Measurements from ENCODE around the gene MYH9. TPM values are rescaled to one million over a fixed set of nuclear protein-coding genes. Genes with fewer than 3 reads are reported as not detected.
A peak's percentile ranks its signal among the peaks of the same experiment; 100 is the strongest.

Gene MYH9
- total and polyA plus RNA-seq, 10 donors: 59.8 to 1,376 (median 711) TPM

DNA sequence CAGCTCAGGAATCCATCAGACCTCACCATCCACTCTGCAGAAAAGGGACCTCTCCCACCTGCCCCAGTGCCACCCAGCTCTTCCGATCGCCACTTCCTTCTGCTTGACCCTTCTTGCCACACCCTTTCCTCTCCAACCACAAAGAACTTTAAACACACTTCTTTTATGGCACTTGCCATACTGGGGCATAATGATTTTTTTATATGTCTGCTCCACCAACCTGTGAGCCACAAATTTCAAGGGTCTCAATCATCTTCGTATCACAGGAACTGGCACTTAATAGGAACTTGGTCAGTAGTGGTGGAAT, 11.7 kb upstream of the MYH9 start:
- H3K4me3 ChIP-seq: peak overlapping the region in 1 of 8 donors; percentile 6
- H3K36me3 ChIP-seq: no peaks in the 10 kb centered on the region
- H3K27me3 ChIP-seq (replicated peaks in 1 of 7): no peaks in the 10 kb centered on the region
- intact Hi-C loops (cut with DNase I; ENCODE audit: low total_unique reads): no loop called here
- H3K27ac ChIP-seq: peak overlapping the region in 7 of 8 donors; percentile 26 to 79 (median 51)
- H3K4me1 ChIP-seq: peaks cover 4 to 96% (median 29%) of the 10 kb centered on the region in 6 donors
- no peaks in the 10 kb centered on the region for H3K9me3 ChIP-seq
- 11 to 28% (median 20%) methylated on average over 3 of the region's 3 CpGs for WGBS, 5 donors
- TF ChIP-seq, protein P1, sequence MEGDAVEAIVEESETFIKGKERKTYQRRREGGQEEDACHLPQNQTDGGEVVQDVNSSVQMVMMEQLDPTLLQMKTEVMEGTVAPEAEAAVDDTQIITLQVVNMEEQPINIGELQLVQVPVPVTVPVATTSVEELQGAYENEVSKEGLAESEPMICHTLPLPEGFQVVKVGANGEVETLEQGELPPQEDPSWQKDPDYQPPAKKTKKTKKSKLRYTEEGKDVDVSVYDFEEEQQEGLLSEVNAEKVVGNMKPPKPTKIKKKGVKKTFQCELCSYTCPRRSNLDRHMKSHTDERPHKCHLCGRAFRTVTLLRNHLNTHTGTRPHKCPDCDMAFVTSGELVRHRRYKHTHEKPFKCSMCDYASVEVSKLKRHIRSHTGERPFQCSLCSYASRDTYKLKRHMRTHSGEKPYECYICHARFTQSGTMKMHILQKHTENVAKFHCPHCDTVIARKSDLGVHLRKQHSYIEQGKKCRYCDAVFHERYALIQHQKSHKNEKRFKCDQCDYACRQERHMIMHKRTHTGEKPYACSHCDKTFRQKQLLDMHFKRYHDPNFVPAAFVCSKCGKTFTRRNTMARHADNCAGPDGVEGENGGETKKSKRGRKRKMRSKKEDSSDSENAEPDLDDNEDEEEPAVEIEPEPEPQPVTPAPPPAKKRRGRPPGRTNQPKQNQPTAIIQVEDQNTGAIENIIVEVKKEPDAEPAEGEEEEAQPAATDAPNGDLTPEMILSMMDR (IDR thresholded peaks at IDR 0.05 in 8 of 11, conservative IDR thresholded peaks at IDR 0.05 in 3 of 11): no peak
- TF ChIP-seq POLR2AphosphoS5 (IDR thresholded peaks at IDR 0.05): peak in 1 of 3 donors; percentile 45
- no peak for DNase-seq

DNA sequence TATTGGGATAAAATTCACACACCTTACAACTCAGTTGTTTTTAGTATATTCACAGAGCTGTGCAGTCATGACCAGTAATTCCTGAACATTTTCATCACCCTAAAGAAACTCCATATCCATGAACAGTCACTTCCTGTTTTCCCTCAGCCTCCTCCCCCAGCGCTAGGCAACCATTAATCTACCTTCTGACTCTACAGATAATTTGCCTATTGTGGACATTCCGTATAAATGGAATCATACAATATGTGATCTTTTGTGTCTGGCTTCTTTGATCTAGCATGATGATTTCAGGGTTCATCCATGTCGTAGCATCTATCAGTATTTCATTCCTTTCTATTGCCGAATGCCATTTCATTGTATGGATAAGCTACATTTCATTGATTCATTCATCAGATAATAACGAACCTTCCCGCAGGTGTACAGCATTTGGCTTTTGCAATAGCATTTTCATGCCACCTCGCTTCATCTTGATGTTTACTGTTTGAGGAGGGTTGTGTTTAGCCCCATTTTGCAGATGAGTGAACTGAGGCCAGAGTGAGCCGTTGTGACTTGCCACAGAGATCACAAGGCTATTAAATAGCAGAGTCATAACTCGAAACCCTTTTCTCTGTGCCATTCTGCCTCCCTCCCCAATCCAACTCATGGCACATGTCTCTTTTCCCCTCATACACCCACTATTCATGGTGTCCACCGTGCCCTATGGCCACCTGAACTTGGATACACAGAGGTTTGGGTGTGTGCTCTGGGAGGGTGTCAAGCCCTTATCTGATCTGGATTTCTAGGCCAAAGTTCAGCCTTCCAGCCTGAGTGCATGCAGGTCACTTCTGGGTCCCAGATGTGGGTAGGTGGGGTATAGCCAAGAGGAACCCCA, 11.1 kb upstream of the MYH9 start:
- H3K4me3 ChIP-seq: no peak overlapping the region
- peak overlapping the region in 6 of 8 donors; percentile 26 to 79 (median 60) for H3K27ac ChIP-seq
- no peaks in the 10 kb centered on the region for H3K36me3 ChIP-seq
- WGBS, 5 donors: 80 to 88% (median 85%) methylated on average over 10 of the region's 10 CpGs
- H3K9me3 ChIP-seq: no peaks in the 10 kb centered on the region
- TF ChIP-seq POLR2AphosphoS5 (IDR thresholded peaks at IDR 0.05) (no peak), POLR2A (IDR thresholded peaks at IDR 0.05) (no peak)
- TF ChIP-seq, protein P1 (IDR thresholded peaks at IDR 0.05 in 8 of 11, conservative IDR thresholded peaks at IDR 0.05 in 3 of 11): no peak
- H3K4me1 ChIP-seq: peaks cover 0 to 96% (median 24%) of the 10 kb centered on the region in 6 donors
- no peak for DNase-seq
- H3K27me3 ChIP-seq (replicated peaks in 1 of 7): no peaks in the 10 kb centered on the region
- intact Hi-C loops (cut with DNase I; ENCODE audit: low total_unique reads): no loop called here

DNA sequence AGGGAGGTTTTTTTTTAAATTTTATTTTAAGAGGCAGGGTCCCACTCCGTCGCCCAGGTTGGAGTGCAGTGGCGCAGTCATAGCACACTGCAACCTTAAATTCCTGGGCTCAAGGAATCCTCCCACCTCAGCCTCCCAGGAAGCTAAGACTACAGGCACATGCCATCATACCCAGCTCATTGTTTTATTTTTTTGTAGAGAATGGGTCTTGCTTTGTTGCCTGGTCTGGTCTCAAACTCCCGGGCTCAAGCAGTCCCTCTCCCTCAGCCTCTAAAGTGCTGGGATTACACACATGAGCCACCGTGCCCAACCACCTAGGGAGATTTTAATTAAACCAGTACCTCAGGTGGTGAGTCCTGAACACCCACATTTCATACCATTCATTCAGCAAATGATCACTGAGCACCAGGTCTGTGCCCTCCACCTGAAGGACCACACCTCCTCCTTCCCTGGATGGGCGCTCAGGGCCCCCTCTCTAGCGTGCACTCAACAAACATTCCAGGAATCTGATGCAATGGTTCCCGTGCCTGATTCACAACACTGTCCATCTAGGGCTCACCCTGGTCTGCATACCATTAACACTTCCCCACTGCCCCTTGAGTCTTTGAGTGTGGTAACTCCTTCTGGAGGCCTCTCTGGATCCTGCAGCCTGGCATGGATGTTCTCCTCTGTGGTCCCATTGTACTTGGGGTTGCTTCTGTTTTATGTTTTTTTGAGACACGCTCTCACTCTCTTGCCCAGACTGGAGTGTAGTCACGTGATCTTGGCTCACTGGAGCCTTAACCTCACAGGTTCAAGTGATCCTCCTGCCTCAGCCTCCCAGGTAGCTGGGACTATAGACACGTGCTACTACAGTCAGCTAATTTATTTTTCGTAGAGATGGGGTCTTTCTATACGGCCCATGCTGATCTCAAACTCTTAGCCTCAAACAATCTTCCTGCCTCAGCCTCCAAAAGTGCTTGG, 9.6 kb upstream of the MYH9 start:
- peaks cover 0 to 87% (median 24%) of the 10 kb centered on the region in 6 donors for H3K4me1 ChIP-seq
- intact Hi-C loops (cut with DNase I; ENCODE audit: low total_unique reads): no loop called here
- no peaks in the 10 kb centered on the region for H3K36me3 ChIP-seq
- no peaks in the 10 kb centered on the region for H3K27me3 ChIP-seq (replicated peaks in 1 of 7)
- WGBS, 5 donors: 83 to 89% (median 86%) methylated on average over 13 of the region's 13 CpGs
- H3K9me3 ChIP-seq: no peaks in the 10 kb centered on the region
- no peak overlapping the region for H3K4me3 ChIP-seq
- no peak for DNase-seq
- TF ChIP-seq, protein P1 (IDR thresholded peaks at IDR 0.05 in 8 of 11, conservative IDR thresholded peaks at IDR 0.05 in 3 of 11): no peak
- TF ChIP-seq POLR2A (IDR thresholded peaks at IDR 0.05) (no peak), POLR2AphosphoS5 (IDR thresholded peaks at IDR 0.05) (no peak)
- H3K27ac ChIP-seq: peak overlapping the region in 1 of 8 donors; percentile 79

Measured in spleen (tissue), 11 donors.